Measurements from ENCODE around the gene ZDHHC14. TPM values are rescaled to one million over a fixed set of nuclear protein-coding genes. Genes with fewer than 3 reads are reported as not detected.

The ZDHHC14 gene
- total and polyA plus RNA-seq, 2 of the 8 experiments (the other 6 are each of a cell fraction or from before 2014, with no cell fraction given) = 2.9 to 5.3 TPM

GRCh38 chr6:157511682-157512381, 130.8 kb downstream of the ZDHHC14 start (continued):
- TF ChIP-seq FOSL1 (IDR thresholded peaks at IDR 0.05; ENCODE audit: insufficient read depth, low read depth, low read length) = no peak
- no peak for TF ChIP-seq RNF2 (IDR thresholded peaks at IDR 0.05; ENCODE audit: borderline replicate concordance, low read depth, low read length, missing control alignments, poor library complexity, severe bottlenecking)
- TF ChIP-seq SIX5 (IDR thresholded peaks at IDR 0.05; ENCODE audit: low read depth, low read length) = no peak
- TF ChIP-seq CEBPB (IDR thresholded peaks at IDR 0.05; ENCODE audit: low read depth, low read length) = no peak
- TF ChIP-seq SRF (IDR thresholded peaks at IDR 0.05; ENCODE audit: low read depth, low read length) = no peak
- no peak for TF ChIP-seq JUN (IDR thresholded peaks at IDR 0.05; ENCODE audit: low read depth, low read length)
- no peak for TF ChIP-seq YY1 (IDR thresholded peaks at IDR 0.05; ENCODE audit: low read depth, low read length)
- TF ChIP-seq CBX5 (IDR thresholded peaks at IDR 0.05; ENCODE audit: low read depth, low read length) = no peak
- no peak for TF ChIP-seq TCF12 (IDR thresholded peaks at IDR 0.05; ENCODE audit: low read depth, low read length)
- TF ChIP-seq EGR1 (IDR thresholded peaks at IDR 0.05; ENCODE audit: borderline replicate concordance, low read depth, low read length) = no peak
